ENCODE data around the gene HERC2. TPM values are rescaled to one million over a fixed set of nuclear protein-coding genes. Genes with fewer than 3 reads are reported as not detected.

The HERC2 gene
- total and polyA plus RNA-seq, 9 donors: 33.3 to 83.3 (median 48.9) TPM

- intact Hi-C loops (cut with DNase I): no loop called here
- 78 to 95% (median 89%) methylated on average over 4 of the region's 4 CpGs for WGBS, 3 donors
- Histone ChIP-seq H3K9me3 (no peaks in the 10 kb centered on the region), H3K4me3 (no peak overlapping the region), H3K27ac (no peak overlapping the region), H3K36me3 (no peaks in the 10 kb centered on the region), H3K4me1 (ENCODE audit: insufficient read depth) (no peaks in the 10 kb centered on the region), H3K27me3 (no peaks in the 10 kb centered on the region)
- DNase-seq: no peak
- TF ChIP-seq CTCF (IDR thresholded peaks at IDR 0.05) (no peak), POLR2A (IDR thresholded peaks at IDR 0.05) (no peak), EP300 (IDR thresholded peaks at IDR 0.05) (no peak)
Measured at GRCh38 chr15:28120359-28120640, 201.7 kb downstream of the HERC2 start.

GRCh38 chr15:28118531-28118930 lies 203.4 kb downstream of the HERC2 start:
- WGBS, 3 donors: 87 to 93% (median 93%) methylated on average over 10 of the region's 10 CpGs

GRCh38 chr15:28118083-28118482 lies 203.9 kb downstream of the HERC2 start:
- 87 to 89% (median 88%) methylated on average over 11 of the region's 11 CpGs for WGBS, 3 donors
- H3K4me1 ChIP-seq (ENCODE audit: insufficient read depth): no peaks in the 10 kb centered on the region
- TF ChIP-seq CTCF (IDR thresholded peaks at IDR 0.05) (no peak), POLR2A (IDR thresholded peaks at IDR 0.05) (no peak), EP300 (IDR thresholded peaks at IDR 0.05) (no peak)
- intact Hi-C loops (cut with DNase I): no loop called here
- H3K27ac ChIP-seq: no peak overlapping the region
- H3K4me3 ChIP-seq: no peak overlapping the region
- no peaks in the 10 kb centered on the region for H3K9me3 ChIP-seq
- no peak for DNase-seq
- no peaks in the 10 kb centered on the region for H3K27me3 ChIP-seq
- H3K36me3 ChIP-seq: no peaks in the 10 kb centered on the region

More at GRCh38 chr15:28118531-28118930, 203.4 kb downstream of the HERC2 start:
- Histone ChIP-seq H3K4me1 (ENCODE audit: insufficient read depth) (no peaks in the 10 kb centered on the region), H3K27me3 (no peaks in the 10 kb centered on the region), H3K4me3 (no peak overlapping the region), H3K9me3 (no peaks in the 10 kb centered on the region), H3K36me3 (no peaks in the 10 kb centered on the region), H3K27ac (no peak overlapping the region)
- intact Hi-C loops (cut with DNase I): no loop called here
- TF ChIP-seq CTCF (IDR thresholded peaks at IDR 0.05): no peak
- DNase-seq: no peak

GRCh38 chr15:28117432-28117990 lies 204.5 kb downstream of the HERC2 start:
- H3K36me3 ChIP-seq: no peaks in the 10 kb centered on the region

More at GRCh38 chr15:28117432-28117990, 204.5 kb downstream of the HERC2 start:
- Histone ChIP-seq H3K9me3 (no peaks in the 10 kb centered on the region), H3K27ac (no peak overlapping the region), H3K27me3 (no peaks in the 10 kb centered on the region), H3K4me3 (no peak overlapping the region), H3K4me1 (ENCODE audit: insufficient read depth) (no peaks in the 10 kb centered on the region)
- intact Hi-C loops (cut with DNase I): no loop called here
- 88 to 92% (median 89%) methylated on average over 12 of the region's 12 CpGs for WGBS, 3 donors
- no peak for TF ChIP-seq EP300 (IDR thresholded peaks at IDR 0.05)
- no peak for TF ChIP-seq CTCF (IDR thresholded peaks at IDR 0.05)
- no peak for TF ChIP-seq POLR2A (IDR thresholded peaks at IDR 0.05)
- no peak for DNase-seq

Measured in ovary (tissue), 9 donors.